IgD-negative memory B cell (primary cell): ENCODE measurements around the gene HNRNPA2B1. TPM values are rescaled to one million over a fixed set of nuclear protein-coding genes. Genes with fewer than 3 reads are reported as not detected.
A peak's percentile ranks its signal among the peaks of the same experiment; 100 is the strongest.
"Not testable (repeated sequence)": the region's sequence is repeated elsewhere in the genome, so short reads cannot be mapped to it uniquely, and the experiment has no call there.

ENCODE experiments used
- H3K27ac Mint-ChIP-seq, 3 donors: one replicate each; pipeline ENCODE4 v1.8.0; 2020 to 2022; ENCODE audit warnings: mild to moderate bottlenecking in 3 of 3, mixed read lengths in 3 of 3, moderate library complexity in 1 of 3
- H3K27me3 Mint-ChIP-seq: one replicate; pipeline ENCODE4 v1.8.0; 2021; ENCODE audit warnings: mixed read lengths
- H3K36me3 Mint-ChIP-seq: one replicate; pipeline ENCODE4 v1.8.0; 2020; ENCODE audit warnings: mild to moderate bottlenecking, mixed read lengths
- H3K4me1 Mint-ChIP-seq, 3 donors: one replicate each; pipeline ENCODE4 v1.8.0; 2020 to 2022; ENCODE audit warnings: mixed read lengths in 3 of 3, mild to moderate bottlenecking in 1 of 3
- H3K4me3 Mint-ChIP-seq, 4 donors: one replicate each; pipeline ENCODE4 v1.8.0; 2020 to 2022; ENCODE audit warnings: mild to moderate bottlenecking in 4 of 4, mixed read lengths in 4 of 4, moderate library complexity in 3 of 4
- H3K9me3 Mint-ChIP-seq, 3 donors: one replicate each; pipeline ENCODE4 v1.8.0; 2020 to 2021; ENCODE audit warnings: mixed read lengths in 3 of 3, mild to moderate bottlenecking in 1 of 3
- polyA plus RNA-seq: library from polyadenylated mRNA; unstranded; fragments of 300-500 nt; fragmentation: Illumina TruSeq; gene quantifications from one replicate; pipeline ENCODE4 v1.2.3, GENCODE V29; 2021

Gene HNRNPA2B1
- polyA plus RNA-seq, 1 donor from 2014 or later: 708 TPM

GRCh38 chr7:26153823-26154783 is 46.4 kb downstream of the HNRNPA2B1 start:
- Mint-ChIP-seq H3K27me3 (no peaks in the 10 kb centered on the region), H3K27ac (peak overlapping the region; percentile 62 to 80 (median 63)), H3K4me3 (peak overlapping the region; percentile 91 to 96 (median 92)), H3K4me1 (peaks cover 25 to 60% (median 48%) of the 10 kb centered on the region in 3 donors), H3K9me3 (no peaks in the 10 kb centered on the region), H3K36me3 (peaks cover 2% of the 10 kb centered on the region)

- Mint-ChIP-seq H3K36me3 (peaks cover 2% of the 10 kb centered on the region), H3K27me3 (no peaks in the 10 kb centered on the region), H3K4me3 (peak overlapping the region; percentile 91 to 96 (median 92)), H3K27ac (peak overlapping the region; percentile 62 to 80 (median 63)), H3K9me3 (no peaks in the 10 kb centered on the region), H3K4me1 (peaks cover 23 to 53% (median 45%) of the 10 kb centered on the region in 3 donors)
These were observed 47.2 kb downstream of the HNRNPA2B1 start for GRCh38 chr7:26153241-26153822.

- H3K4me3 Mint-ChIP-seq: peak overlapping the region; percentile 91 to 96 (median 92)
- not testable (repeated sequence) for H3K36me3 Mint-ChIP-seq, H3K27me3 Mint-ChIP-seq, H3K9me3 Mint-ChIP-seq
- H3K4me1 Mint-ChIP-seq: peaks cover 20 to 49% (median 42%) of the 10 kb centered on the region in 3 donors
- H3K27ac Mint-ChIP-seq: peak overlapping the region in 2 of 3 donors; percentile 63 to 80
These were observed 47.7 kb downstream of the HNRNPA2B1 start for GRCh38 chr7:26152782-26153240.

- Mint-ChIP-seq H3K9me3 (no peaks in the 10 kb centered on the region), H3K36me3 (peaks cover 2% of the 10 kb centered on the region), H3K27me3 (no peaks in the 10 kb centered on the region), H3K4me3 (peak within 1 kb of the TSS; percentile 91 to 99 (median 94)), H3K27ac (peak within 1 kb of the TSS; percentile 81 to 97 (median 84)), H3K4me1 (peaks cover 16 to 43% (median 37%) of the 10 kb centered on the region in 3 donors)
These were observed 48.4 kb downstream of the HNRNPA2B1 start, which contains the start of gene NFE2L3 for GRCh38 chr7:26151953-26152781. Gene NFE2L3 (plus strand): TSS chr7:26152198. CDS start chr7:26152499, 301 bp downstream.

GRCh38 chr7:26151650-26151952 is 48.9 kb downstream of the HNRNPA2B1 start:
- H3K9me3 Mint-ChIP-seq: no peaks in the 10 kb centered on the region
- H3K36me3 Mint-ChIP-seq: peaks cover 2% of the 10 kb centered on the region
- H3K4me1 Mint-ChIP-seq: peaks cover 16 to 41% (median 33%) of the 10 kb centered on the region in 3 donors
- no peaks in the 10 kb centered on the region for H3K27me3 Mint-ChIP-seq
- peak overlapping the region; percentile 81 to 97 (median 84) for H3K27ac Mint-ChIP-seq
- peak overlapping the region; percentile 91 to 99 (median 94) for H3K4me3 Mint-ChIP-seq

GRCh38 chr7:26151096-26151495 is 49.5 kb downstream of the HNRNPA2B1 start:
- no peaks in the 10 kb centered on the region for H3K27me3 Mint-ChIP-seq
- no peaks in the 10 kb centered on the region for H3K9me3 Mint-ChIP-seq
- peaks cover 16 to 37% (median 28%) of the 10 kb centered on the region in 3 donors for H3K4me1 Mint-ChIP-seq
- H3K36me3 Mint-ChIP-seq: peaks cover 2% of the 10 kb centered on the region
- H3K27ac Mint-ChIP-seq: peak overlapping the region in 2 of 3 donors; percentile 74 to 81
- peak overlapping the region; percentile 91 to 99 (median 94) for H3K4me3 Mint-ChIP-seq

- no peak overlapping the region for H3K27ac Mint-ChIP-seq
- peaks cover 11 to 24% (median 22%) of the 10 kb centered on the region in 3 donors for H3K4me1 Mint-ChIP-seq
- peak overlapping the region in 1 of 4 donors; percentile 99 for H3K4me3 Mint-ChIP-seq
- H3K36me3 Mint-ChIP-seq: peaks cover 2% of the 10 kb centered on the region
- H3K9me3 Mint-ChIP-seq: no peaks in the 10 kb centered on the region
- H3K27me3 Mint-ChIP-seq: no peaks in the 10 kb centered on the region
These were observed 51.1 kb downstream of the HNRNPA2B1 start for GRCh38 chr7:26149391-26149977.

GRCh38 chr7:26148307-26148700 is 52.2 kb downstream of the HNRNPA2B1 start:
- H3K4me1 Mint-ChIP-seq: peaks cover 8 to 13% (median 13%) of the 10 kb centered on the region in 3 donors

GRCh38 chr7:26147646-26148306 is 52.8 kb downstream of the HNRNPA2B1 start:
- H3K27me3 Mint-ChIP-seq, H3K9me3 Mint-ChIP-seq, H3K4me1 Mint-ChIP-seq, H3K4me3 Mint-ChIP-seq, H3K27ac Mint-ChIP-seq, H3K36me3 Mint-ChIP-seq: not testable (repeated sequence)

More at GRCh38 chr7:26148307-26148700, 52.2 kb downstream of the HNRNPA2B1 start:
- not testable (repeated sequence) for H3K36me3 Mint-ChIP-seq, H3K27me3 Mint-ChIP-seq, H3K9me3 Mint-ChIP-seq, H3K4me3 Mint-ChIP-seq, H3K27ac Mint-ChIP-seq

GRCh38 chr7:26147030-26147429 is 53.5 kb downstream of the HNRNPA2B1 start:
- no peaks in the 10 kb centered on the region for H3K27me3 Mint-ChIP-seq
- H3K36me3 Mint-ChIP-seq: peaks cover 2% of the 10 kb centered on the region
- no peak overlapping the region for H3K27ac Mint-ChIP-seq
- H3K9me3 Mint-ChIP-seq: no peaks in the 10 kb centered on the region
- peaks cover 5 to 10% (median 10%) of the 10 kb centered on the region in 3 donors for H3K4me1 Mint-ChIP-seq
- H3K4me3 Mint-ChIP-seq: no peak overlapping the region

- Mint-ChIP-seq H3K9me3 (no peaks in the 10 kb centered on the region), H3K27ac (no peak overlapping the region)
These were observed 55.3 kb downstream of the HNRNPA2B1 start for GRCh38 chr7:26145238-26145637.

GRCh38 chr7:26144184-26145080 is 56.1 kb downstream of the HNRNPA2B1 start:
- Mint-ChIP-seq H3K36me3 (peaks cover 3% of the 10 kb centered on the region), H3K4me1 (no peaks in the 10 kb centered on the region), H3K9me3 (no peaks in the 10 kb centered on the region), H3K4me3 (no peak overlapping the region), H3K27me3 (no peaks in the 10 kb centered on the region), H3K27ac (no peak overlapping the region)

More at GRCh38 chr7:26145238-26145637, 55.3 kb downstream of the HNRNPA2B1 start:
- Mint-ChIP-seq H3K4me3 (no peak overlapping the region), H3K36me3 (peaks cover 5% of the 10 kb centered on the region), H3K4me1 (no peaks in the 10 kb centered on the region), H3K27me3 (no peaks in the 10 kb centered on the region)
